Hepatocyte (in vitro differentiated cells): ENCODE results near the gene SCAF4. TPM values are rescaled to one million over a fixed set of nuclear protein-coding genes. Genes with fewer than 3 reads are reported as not detected.

Source experiments
- DNase-seq: peaks from one replicate; pipeline ENCODE4 v3.0.0-alpha.2; 2016; ENCODE audit warnings: low spot score
- H2AFZ ChIP-seq: fragments of 200-600 bp; sonication (generic); 2 replicates; pipeline ENCODE4 v1.6.0; 2016; ENCODE audit warnings: antibody characterized with exemption, mild to moderate bottlenecking
- H3K27ac ChIP-seq: fragments of 200-600 bp; sonication (generic); 2 replicates; pipeline ENCODE4 v1.5.1; 2016; ENCODE audit warnings: mild to moderate bottlenecking
- H3K27me3 ChIP-seq: fragments of 200-600 bp; sonication (generic); 2 replicates; pipeline ENCODE4 v1.6.1; 2016
- H3K36me3 ChIP-seq: fragments of 200-600 bp; sonication (generic); replicated peaks from 2 replicates; pipeline ENCODE4 v1.5.1; 2016; ENCODE audit warnings: low read depth; ENCODE audit not compliant: insufficient read depth
- H3K4me1 ChIP-seq: fragments of 200-600 bp; sonication (generic); 2 replicates; pipeline ENCODE4 v1.5.1; 2016; ENCODE audit warnings: mild to moderate bottlenecking, moderate library complexity; ENCODE audit not compliant: insufficient read depth
- H3K4me2 ChIP-seq: fragments of 200-600 bp; sonication (generic); 2 replicates; pipeline ENCODE4 v1.6.0; 2016
- H3K4me3 ChIP-seq: fragments of 200-600 bp; sonication (generic); 2 replicates; pipeline ENCODE4 v1.5.1; 2016; ENCODE audit warnings: mild to moderate bottlenecking
- H3K79me2 ChIP-seq: fragments of 200-600 bp; sonication (generic); 2 replicates; pipeline ENCODE4 v1.6.0; 2017; ENCODE audit warnings: mild to moderate bottlenecking
- H3K9me2 ChIP-seq: fragments of 200-600 bp; sonication (generic); replicated peaks from 2 replicates; pipeline ENCODE4 v1.6.0; 2017; ENCODE audit warnings: mild to moderate bottlenecking; ENCODE audit not compliant: insufficient read depth
- H3K9me3 ChIP-seq: fragments of 200-600 bp; sonication (generic); 2 replicates; pipeline ENCODE4 v1.5.1; 2016; ENCODE audit warnings: low read depth, mild to moderate bottlenecking
- H4K20me1 ChIP-seq: fragments of 200-600 bp; sonication (generic); 2 replicates; pipeline ENCODE4 v1.6.0; 2016; ENCODE audit warnings: mild to moderate bottlenecking; ENCODE audit not compliant: insufficient read depth, poor library complexity, severe bottlenecking
- CTCF ChIP-seq: fragments of 200-600 bp; sonication (generic); IDR thresholded peaks from 2 replicates; pipeline ENCODE4 v1.5.1; 2016; ENCODE audit warnings: antibody characterized with exemption, mild to moderate bottlenecking; ENCODE audit not compliant: poor library complexity
- EZH2 ChIP-seq: fragments of 200-600 bp; sonication (generic); IDR thresholded peaks from 2 replicates; pipeline ENCODE4 v1.6.1; 2016; ENCODE audit warnings: antibody characterized with exemption, mild to moderate bottlenecking, borderline replicate concordance
- EZH2phosphoT487 ChIP-seq: fragments of 200-600 bp; sonication (generic); IDR thresholded peaks from one replicate; pipeline ENCODE4 v1.6.1; 2018; ENCODE audit warnings: antibody characterized with exemption, mild to moderate bottlenecking, low read depth, moderate library complexity; ENCODE audit not compliant: unreplicated experiment, severe bottlenecking
- WGBS: methylation state at CpG from one replicate; pipeline ENCODE4 v1.1.6; 2016; ENCODE audit warnings: low lambda C conversion rate; ENCODE audit errors: missing lambda C conversion rate; 5-methylcytosine and 5-hydroxymethylcytosine counted together
- polyA plus RNA-seq: library from polyadenylated mRNA; unstranded; fragments of >200 nt; fragmentation: Nextera tagmentation; extraction: Ambion mirVana; gene quantifications from 2 replicates; pipeline ENCODE4 v1.2.1, GENCODE V29; 2016
- total RNA-seq: library from RNA; depleted of rRNA; stranded (reverse); fragments of >200 nt; gene quantifications from 2 replicates; pipeline ENCODE4 v1.2.3, GENCODE V29; 2014

The SCAF4 gene
- total and polyA plus RNA-seq, 2 experiments from 2014 or later: 18.7 to 33.1 TPM

DNA sequence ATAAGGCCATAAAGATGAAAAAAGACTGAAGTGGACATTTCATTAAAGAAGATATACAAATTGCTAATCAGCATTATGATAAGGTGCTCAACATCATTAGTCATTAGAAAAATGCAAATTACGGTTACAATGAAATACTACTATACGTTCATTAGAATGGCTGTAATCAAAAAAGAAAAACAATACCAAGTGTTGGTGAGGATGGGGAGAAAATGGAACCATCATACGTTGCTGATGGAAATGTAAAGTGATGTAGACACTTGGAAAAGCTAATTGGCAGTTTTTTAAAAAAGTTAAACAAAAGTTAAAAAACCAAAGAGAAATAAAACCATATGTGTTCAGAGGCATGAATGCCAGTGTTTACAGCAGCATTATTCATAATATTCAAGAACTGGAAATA is 81.0 kb downstream of the SCAF4 start:
- TF ChIP-seq CTCF (no peak), EZH2 (no peak), EZH2phosphoT487 (no peak)
- Histone ChIP-seq H3K9me3 (no peaks in the 10 kb centered on the region), H3K4me3 (no peak overlapping the region), H3K4me1 (no peaks in the 10 kb centered on the region), H3K27ac (no peak overlapping the region), H2AFZ (no peak overlapping the region), H3K79me2 (no peaks in the 10 kb centered on the region), H3K36me3 (no peaks in the 10 kb centered on the region), H3K9me2 (no peaks in the 10 kb centered on the region), H3K4me2 (no peak overlapping the region), H3K27me3 (no peaks in the 10 kb centered on the region), H4K20me1 (no peaks in the 10 kb centered on the region)
- no peak for DNase-seq
- WGBS: 92% methylated on average over 3 of the region's 3 CpGs

- no peaks in the 10 kb centered on the region for H3K79me2 ChIP-seq
- TF ChIP-seq EZH2phosphoT487: no peak
- TF ChIP-seq CTCF: no peak
- TF ChIP-seq EZH2: no peak
- no peaks in the 10 kb centered on the region for H3K4me1 ChIP-seq
- no peak overlapping the region for H3K27ac ChIP-seq
- H3K9me2 ChIP-seq: no peaks in the 10 kb centered on the region
- no peak overlapping the region for H3K4me3 ChIP-seq
- no peak overlapping the region for H2AFZ ChIP-seq
- no peaks in the 10 kb centered on the region for H4K20me1 ChIP-seq
- WGBS: 92% methylated on average over 3 of the region's 3 CpGs
- no peak for DNase-seq
- H3K36me3 ChIP-seq: no peaks in the 10 kb centered on the region
- no peaks in the 10 kb centered on the region for H3K27me3 ChIP-seq
- no peaks in the 10 kb centered on the region for H3K9me3 ChIP-seq
- H3K4me2 ChIP-seq: no peak overlapping the region
Observed at GRCh38 chr21:31647650-31648049, 84.3 kb downstream of the SCAF4 start.

GRCh38 chr21:31644643-31645042 is 87.3 kb downstream of the SCAF4 start:
- no peak for DNase-seq
- H3K4me3 ChIP-seq: no peak overlapping the region
- WGBS: 69% methylated on average over 4 of the region's 4 CpGs
- H3K27ac ChIP-seq: no peak overlapping the region
- no peak overlapping the region for H2AFZ ChIP-seq
- no peaks in the 10 kb centered on the region for H4K20me1 ChIP-seq
- no peaks in the 10 kb centered on the region for H3K9me3 ChIP-seq
- no peaks in the 10 kb centered on the region for H3K9me2 ChIP-seq
- no peak for TF ChIP-seq EZH2phosphoT487
- no peak for TF ChIP-seq CTCF
- no peak for TF ChIP-seq EZH2
- H3K27me3 ChIP-seq: no peaks in the 10 kb centered on the region
- H3K79me2 ChIP-seq: no peaks in the 10 kb centered on the region
- no peaks in the 10 kb centered on the region for H3K36me3 ChIP-seq
- no peak overlapping the region for H3K4me2 ChIP-seq
- H3K4me1 ChIP-seq: no peaks in the 10 kb centered on the region

DNA sequence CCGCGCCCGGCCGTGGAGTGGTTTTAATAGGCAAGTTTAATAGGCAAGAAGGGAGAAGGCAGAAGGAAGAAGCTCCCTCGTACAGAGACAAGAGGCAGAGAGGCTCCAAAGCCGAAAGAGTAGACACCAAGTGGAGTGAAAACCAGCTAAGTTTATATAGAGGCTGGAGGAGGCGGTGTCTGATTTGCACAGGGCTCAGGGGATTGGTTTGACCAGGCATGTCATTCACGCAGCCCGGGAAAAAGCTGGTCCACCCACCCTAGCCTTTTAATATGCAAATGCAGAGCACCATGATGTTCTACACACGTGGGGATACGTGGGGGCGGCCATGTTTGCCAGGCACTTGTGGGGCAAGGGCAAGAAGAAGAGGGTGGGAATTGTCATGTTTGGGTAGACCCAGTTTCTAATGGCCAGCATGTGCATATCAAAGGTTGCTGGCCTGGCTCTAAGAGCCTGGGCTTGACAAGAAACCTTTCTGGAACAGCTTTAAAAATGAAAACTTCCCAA is 90.4 kb downstream of the SCAF4 start:
- Histone ChIP-seq H3K4me2 (no peak overlapping the region), H3K9me3 (no peaks in the 10 kb centered on the region), H3K36me3 (no peaks in the 10 kb centered on the region), H3K9me2 (no peaks in the 10 kb centered on the region), H3K27me3 (no peaks in the 10 kb centered on the region), H3K4me1 (no peaks in the 10 kb centered on the region), H2AFZ (no peak overlapping the region), H4K20me1 (no peaks in the 10 kb centered on the region), H3K27ac (no peak overlapping the region), H3K79me2 (no peaks in the 10 kb centered on the region), H3K4me3 (no peak overlapping the region)
- TF ChIP-seq EZH2phosphoT487 (no peak), CTCF (no peak), EZH2 (no peak)
- no peak for DNase-seq
- WGBS: 94% methylated on average over 12 of the region's 12 CpGs
